Measurements from ENCODE around the gene CPLX1.
"Not testable (repeated sequence)": the region's sequence is repeated elsewhere in the genome, so short reads cannot be mapped to it uniquely, and the experiment has no call there.

- TF ChIP-seq FOXM1, LEF1 (IDR thresholded peaks at IDR 0.05; ENCODE audit: borderline replicate concordance): not testable (repeated sequence)
Observed at GRCh38 chr4:774419-775092, 51.4 kb downstream of the CPLX1 start.

Data from HEK293T (cell line).